Endothelial cell (in vitro differentiated cells): ENCODE results near the gene C9orf78. TPM values are rescaled to one million over a fixed set of nuclear protein-coding genes. Genes with fewer than 3 reads are reported as not detected.

Source experiments
- DNase-seq: peaks from one replicate; pipeline ENCODE4 v3.0.0; 2021; ENCODE audit warnings: low spot score
- H3K27ac Mint-ChIP-seq: one replicate; pipeline ENCODE4 v1.8.0; 2021; ENCODE audit warnings: mixed read lengths, inconsistent platforms; ENCODE audit not compliant: unreplicated experiment
- H3K27me3 Mint-ChIP-seq: one replicate; pipeline ENCODE4 v1.8.0; 2021; ENCODE audit warnings: mild to moderate bottlenecking, moderate library complexity, mixed read lengths, inconsistent platforms; ENCODE audit not compliant: unreplicated experiment
- H3K36me3 Mint-ChIP-seq: one replicate; pipeline ENCODE4 v1.8.0; 2021; ENCODE audit warnings: mild to moderate bottlenecking, low read depth, mixed read lengths, inconsistent platforms; ENCODE audit not compliant: unreplicated experiment
- H3K4me1 Mint-ChIP-seq: one replicate; pipeline ENCODE4 v1.8.0; 2021; ENCODE audit warnings: mild to moderate bottlenecking, mixed read lengths, inconsistent platforms; ENCODE audit not compliant: unreplicated experiment
- H3K4me3 Mint-ChIP-seq: one replicate; pipeline ENCODE4 v1.8.0; 2021; ENCODE audit warnings: mild to moderate bottlenecking, mixed read lengths, inconsistent platforms; ENCODE audit not compliant: unreplicated experiment
- H3K9me3 Mint-ChIP-seq: one replicate; pipeline ENCODE4 v1.8.0; 2021; ENCODE audit warnings: mixed read lengths, inconsistent platforms; ENCODE audit not compliant: unreplicated experiment
- CTCF ChIP-seq: fragments of 200-600 bp; sonication (generic); IDR thresholded peaks from one replicate; pipeline ENCODE4 v1.5.0; 2021; ENCODE audit warnings: antibody characterized with exemption; ENCODE audit not compliant: unreplicated experiment
- total RNA-seq: library from RNA; stranded (reverse); fragmentation: NEBNext Ultra II Directional; extraction: Animal tissue kit (Norgen Biotek cat#: 25700); gene quantifications from one replicate; pipeline ENCODE4 v1.2.1, GENCODE V29; 2021; ENCODE audit not compliant: unreplicated experiment

The C9orf78 gene
- total RNA-seq, 1 donor from 2014 or later = 29.1 TPM

- no peak for DNase-seq
- H3K4me1 Mint-ChIP-seq = no peaks in the 10 kb centered on the region
- no peak overlapping the region for H3K27ac Mint-ChIP-seq
- H3K36me3 Mint-ChIP-seq = peaks cover 17% of the 10 kb centered on the region
- TF ChIP-seq CTCF = no peak
- no peaks in the 10 kb centered on the region for H3K9me3 Mint-ChIP-seq
- H3K27me3 Mint-ChIP-seq = peaks cover 2% of the 10 kb centered on the region
- H3K4me3 Mint-ChIP-seq = no peak overlapping the region
Measured at GRCh38 chr9:129871046-129871445, 36.0 kb upstream of the C9orf78 start.

GRCh38 chr9:129869585-129870501, 34.8 kb upstream of the C9orf78 start:
- Mint-ChIP-seq H3K27ac (no peak overlapping the region), H3K4me1 (no peaks in the 10 kb centered on the region), H3K36me3 (peaks cover 17% of the 10 kb centered on the region), H3K27me3 (peaks cover 2% of the 10 kb centered on the region), H3K9me3 (no peaks in the 10 kb centered on the region), H3K4me3 (no peak overlapping the region)
- TF ChIP-seq CTCF = no peak
- DNase-seq = no peak

GRCh38 chr9:129868872-129869486, 33.9 kb upstream of the C9orf78 start:
- Mint-ChIP-seq H3K36me3 (peaks cover 11% of the 10 kb centered on the region), H3K4me3 (no peak overlapping the region), H3K4me1 (no peaks in the 10 kb centered on the region), H3K9me3 (no peaks in the 10 kb centered on the region), H3K27me3 (peaks cover 2% of the 10 kb centered on the region), H3K27ac (no peak overlapping the region)
- TF ChIP-seq CTCF = no peak
- no peak for DNase-seq

- no peaks in the 10 kb centered on the region for H3K9me3 Mint-ChIP-seq
- H3K36me3 Mint-ChIP-seq = peaks cover 15% of the 10 kb centered on the region
- H3K4me1 Mint-ChIP-seq = no peaks in the 10 kb centered on the region
- peaks cover 2% of the 10 kb centered on the region for H3K27me3 Mint-ChIP-seq
- no peak for TF ChIP-seq CTCF
- no peak overlapping the region for H3K27ac Mint-ChIP-seq
- H3K4me3 Mint-ChIP-seq = no peak overlapping the region
- no peak for DNase-seq
Measured at GRCh38 chr9:129868023-129868871, 33.2 kb upstream of the C9orf78 start.
